Gastroesophageal sphincter (tissue), 4 donors: Measurements from ENCODE around the gene MED9. TPM values are rescaled to one million over a fixed set of nuclear protein-coding genes. Genes with fewer than 3 reads are reported as not detected.

ENCODE experiments used
- ATAC-seq: fragments of 150-250 bp; one replicate; pipeline ENCODE4 v1.9.1; 2016; ENCODE audit warnings: mild to moderate bottlenecking, moderate library complexity
- H3K27ac ChIP-seq, 4 donors: fragments of 200-600 bp; sonication (generic) in 3 of 4; 1 replicate in 3 of 4; 2 replicates in 1 of 4; pipeline ENCODE4 v1.5.1; 2016 to 2019
- H3K27me3 ChIP-seq: fragments of 200-600 bp; sonication (generic); one replicate; pipeline ENCODE4 v1.5.1; 2019
- H3K36me3 ChIP-seq, 2 donors: fragments of 200-600 bp; sonication (generic); one replicate each; pipeline ENCODE4 v1.5.1; 2019; ENCODE audit warnings: control low read depth in 1 of 2
- H3K4me1 ChIP-seq, 3 donors: fragments of 200-600 bp; sonication (generic); 1 replicate in 2 of 3; 2 replicates in 1 of 3; pipeline ENCODE4 v1.5.1; 2016 to 2019; ENCODE audit warnings: control low read depth in 2 of 3
- H3K4me3 ChIP-seq, 2 donors: fragments of 200-600 bp; sonication (generic); one replicate each; pipeline ENCODE4 v1.5.1; 2019; ENCODE audit warnings: mild to moderate bottlenecking in 1 of 2, moderate library complexity in 1 of 2
- H3K9me3 ChIP-seq, 3 donors: fragments of 200-600 bp; sonication (generic); one replicate each; pipeline ENCODE4 v1.5.1; 2017 to 2019; ENCODE audit warnings: control low read depth in 2 of 3
- CTCF ChIP-seq, 4 experiments: fragments of 200-600 bp in 2 of 4; fragments of 450-650 bp in 2 of 4; sonication (generic) in 1 of 4; IDR thresholded peaks; one replicate each; pipeline ENCODE4 v1.5.1; 2017 to 2019; ENCODE audit warnings: antibody characterized with exemption in 4 of 4, mild to moderate bottlenecking in 2 of 4, moderate library complexity in 2 of 4
- EP300 ChIP-seq: sonication (generic); formaldehyde crosslinking; IDR thresholded peaks from one replicate; pipeline ENCODE4 v1.6.1; 2017; ENCODE audit warnings: antibody characterized with exemption, mild to moderate bottlenecking
- POLR2A ChIP-seq, 2 donors: fragments of 450-650 bp; IDR thresholded peaks; one replicate each; pipeline ENCODE4 v1.6.1; 2017; ENCODE audit warnings: antibody characterized with exemption in 2 of 2, mild to moderate bottlenecking in 2 of 2, moderate library complexity in 1 of 2
- POLR2AphosphoS5 ChIP-seq: sonication (generic); formaldehyde crosslinking; IDR thresholded peaks from one replicate; pipeline ENCODE4 v1.6.1; 2017; ENCODE audit warnings: antibody characterized with exemption
- WGBS, 2 donors: methylation state at CpG; one replicate each; pipeline ENCODE4 v1.1.5; 2018; ENCODE audit warnings: low coverage in 1 of 2; 5-methylcytosine and 5-hydroxymethylcytosine counted together
- total RNA-seq, 4 donors: library from RNA; depleted of rRNA; stranded (reverse); fragments of >200 nt; gene quantifications; one replicate each; pipeline ENCODE4 v1.1.0, GENCODE V29; 2016

Gene MED9
- total RNA-seq, 4 donors from 2014 or later = 9.1 to 19.5 (median 16.6) TPM

- TF ChIP-seq CTCF (IDR thresholded peaks at IDR 0.05) = no peak
- no peak for TF ChIP-seq EP300
- TF ChIP-seq POLR2AphosphoS5 = no peak
- TF ChIP-seq POLR2A (IDR thresholded peaks at IDR 0.05) = no peak
- Histone ChIP-seq H3K27ac (no peak overlapping the region), H3K4me1 (peaks cover 0 to 26% (median 15%) of the 10 kb centered on the region in 3 donors), H3K9me3 (no peaks in the 10 kb centered on the region), H3K36me3 (no peaks in the 10 kb centered on the region), H3K4me3 (no peak overlapping the region), H3K27me3 (no peaks in the 10 kb centered on the region)
- ATAC-seq = no peak
- 60 to 95% methylated on average over 1 to 11 of the region's 16 CpGs for WGBS, 2 donors
Measured at GRCh38 chr17:17498606-17499301, 22.0 kb downstream of the MED9 start.

DNA sequence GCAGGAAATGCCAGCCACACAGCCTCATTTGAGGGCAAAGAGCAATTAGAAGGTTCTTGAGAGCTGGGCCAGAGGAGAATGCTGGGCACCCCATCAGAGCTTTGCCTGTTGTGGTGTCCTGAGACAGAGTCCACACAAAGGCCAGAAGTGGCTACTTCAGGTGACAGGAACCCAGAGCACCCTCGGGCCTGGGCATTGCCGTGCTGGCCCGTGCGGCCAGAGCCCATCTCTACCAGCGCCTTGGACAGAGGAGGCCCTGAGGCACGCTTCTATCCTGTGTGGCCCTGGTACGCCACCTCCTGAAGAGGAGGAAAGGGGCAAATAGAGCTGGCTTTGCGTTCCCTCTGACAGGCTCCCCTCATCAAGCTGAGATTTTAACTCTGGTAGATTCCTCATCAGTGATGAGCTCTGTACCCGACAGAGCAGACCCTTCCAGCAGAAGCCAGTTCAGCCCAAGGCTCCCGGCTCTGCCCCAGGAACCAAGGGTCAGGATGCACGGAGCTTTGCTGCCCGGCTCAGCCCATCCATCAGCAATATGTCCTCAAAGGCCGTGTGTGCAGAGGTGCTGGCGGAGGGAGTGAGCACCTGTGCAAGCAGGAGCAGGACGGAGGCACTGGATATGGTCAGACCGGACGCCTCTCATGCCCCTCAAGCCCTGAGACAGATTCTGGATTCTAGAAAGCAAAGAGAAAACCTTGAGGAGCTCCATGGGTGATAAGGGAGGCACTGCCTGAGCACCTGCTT, 22.8 kb downstream of the MED9 start:
- ATAC-seq = no peak
- peaks cover 0 to 23% (median 14%) of the 10 kb centered on the region in 3 donors for H3K4me1 ChIP-seq
- H3K9me3 ChIP-seq = no peaks in the 10 kb centered on the region
- no peaks in the 10 kb centered on the region for H3K27me3 ChIP-seq
- no CpG with 5 or more reads among the region's 17 CpGs for WGBS, 2 donors
- TF ChIP-seq EP300 = no peak
- no peak for TF ChIP-seq CTCF (IDR thresholded peaks at IDR 0.05)
- TF ChIP-seq POLR2A (IDR thresholded peaks at IDR 0.05) = no peak
- no peak for TF ChIP-seq POLR2AphosphoS5
- H3K4me3 ChIP-seq = no peak overlapping the region
- H3K27ac ChIP-seq = no peak overlapping the region
- no peaks in the 10 kb centered on the region for H3K36me3 ChIP-seq

- no peak for ATAC-seq
- WGBS, 2 donors = 0 to 38% methylated on average over 1 to 10 of the region's 14 CpGs
- H3K9me3 ChIP-seq = no peaks in the 10 kb centered on the region
- no peak overlapping the region for H3K27ac ChIP-seq
- H3K4me3 ChIP-seq = no peak overlapping the region
- H3K27me3 ChIP-seq = no peaks in the 10 kb centered on the region
- TF ChIP-seq POLR2AphosphoS5 = no peak
- peaks cover 0 to 8% (median 5%) of the 10 kb centered on the region in 3 donors for H3K4me1 ChIP-seq
- no peaks in the 10 kb centered on the region for H3K36me3 ChIP-seq
Measured at GRCh38 chr17:17500999-17501605, 24.3 kb downstream of the MED9 start.

- no peaks in the 10 kb centered on the region for H3K4me1 ChIP-seq
- H3K27me3 ChIP-seq = no peaks in the 10 kb centered on the region
- WGBS, 2 donors = 83 to 84% methylated on average over 11 to 18 of the region's 21 CpGs
- no peak for TF ChIP-seq EP300
- H3K36me3 ChIP-seq = no peaks in the 10 kb centered on the region
- no peak for ATAC-seq
- no peak overlapping the region for H3K4me3 ChIP-seq
- H3K9me3 ChIP-seq = no peaks in the 10 kb centered on the region
- H3K27ac ChIP-seq = no peak overlapping the region
Measured at GRCh38 chr17:17502741-17503565, 26.2 kb downstream of the MED9 start.

DNA sequence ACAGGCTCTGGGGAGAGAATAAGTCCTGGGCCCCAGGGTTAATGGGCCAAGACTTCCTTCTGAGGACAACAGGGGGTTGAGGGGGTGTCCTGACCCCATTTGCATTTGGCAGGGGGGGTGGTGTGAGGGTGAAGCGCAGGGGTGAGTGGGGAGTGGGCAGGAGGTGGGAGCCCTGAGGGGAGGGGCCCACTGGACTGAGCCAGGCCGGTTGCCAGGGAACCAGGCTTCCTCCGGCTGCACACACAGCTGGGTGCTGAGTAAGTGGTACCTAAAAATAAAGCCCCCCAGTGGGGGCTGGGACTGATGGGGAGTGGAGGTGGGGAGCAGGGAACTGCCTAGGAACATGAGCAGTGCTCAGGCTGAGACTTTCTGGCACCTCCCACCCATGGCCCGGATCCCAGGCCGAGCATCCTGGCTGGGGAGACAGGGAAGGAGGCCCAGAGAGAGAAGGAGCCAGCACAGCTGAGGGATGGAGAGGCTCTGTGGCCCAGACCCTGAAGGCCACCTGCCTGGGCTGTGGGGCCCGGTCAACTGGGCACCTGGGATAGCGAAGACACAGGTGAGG, 26.8 kb downstream of the MED9 start:
- no peaks in the 10 kb centered on the region for H3K27me3 ChIP-seq
- TF ChIP-seq POLR2AphosphoS5 (no peak), EP300 (no peak), CTCF (IDR thresholded peaks at IDR 0.05) (no peak), POLR2A (IDR thresholded peaks at IDR 0.05) (no peak)

More for the DNA sequence above, 26.8 kb downstream of the MED9 start:
- H3K4me1 ChIP-seq = no peaks in the 10 kb centered on the region
- no peak overlapping the region for H3K27ac ChIP-seq
- H3K9me3 ChIP-seq = no peaks in the 10 kb centered on the region
- no peak for ATAC-seq
- WGBS, 2 donors = 29 to 46% methylated on average over 2 to 3 of the region's 7 CpGs
- no peak overlapping the region for H3K4me3 ChIP-seq
- peaks cover 0 to 2% of the 10 kb centered on the region in 2 donors for H3K36me3 ChIP-seq
